Endothelial cell of umbilical vein (primary cell): Measurements from ENCODE around the gene SLC26A3. TPM values are rescaled to one million over a fixed set of nuclear protein-coding genes. Genes with fewer than 3 reads are reported as not detected.

Experiments
- BruUV-seq: library from RNA; stranded (reverse); fragments of 400-500 nt; replicated peaks from 2 replicates; lab custom pipeline; 2021; lab: Mats Ljungman, UMichigan
- CTCF ChIA-PET: fragments of 300-600, 350-600 bp; sonication (Branson Sonifier 250); formaldehyde crosslinking; loops from one replicate; lab custom pipeline; 2021; ENCODE audit warnings: antibody characterized with exemption, inconsistent platforms; lab: Charles Lee
- POLR2A ChIA-PET: fragments of 300-600, 350-600 bp; sonication (Branson Sonifier 250); formaldehyde crosslinking; loops from one replicate; lab custom pipeline; 2021; ENCODE audit warnings: antibody characterized with exemption, inconsistent platforms; lab: Charles Lee
- DNase-seq: peaks from one replicate; pipeline ENCODE4 v3.0.0-alpha.2; 2011; ENCODE audit warnings: low read depth, low spot score
- FAIRE-seq: peaks from 2 replicates; lab custom pipeline; 2011; peaks lifted over from hg19 to GRCh38; lab: Jason Lieb, UNC
- H2AFZ ChIP-seq: 2 replicates; pipeline ENCODE4 v1.6.0; 2012; ENCODE audit warnings: low read depth, low read length, control low read depth, inconsistent platforms
- H3K27ac ChIP-seq: 2 replicates; pipeline ENCODE4 v1.5.1; 2011; ENCODE audit warnings: low read depth, mild to moderate bottlenecking, control low read depth, low read length, moderate library complexity; ENCODE audit not compliant: insufficient read depth
- H3K27me3 ChIP-seq, 2 experiments: 2 replicates each; pipeline versions ENCODE4 v1.6.0 to v1.6.1; 2011; ENCODE audit warnings: low read length in 2 of 2, mixed read lengths in 1 of 2; ENCODE audit not compliant: control insufficient read depth in 2 of 2, insufficient read depth in 2 of 2
- H3K36me3 ChIP-seq, 2 experiments: 2 replicates in 1 of 2; 3 replicates in 1 of 2; pipeline ENCODE4 v1.5.1; 2011; ENCODE audit warnings: low read length in 2 of 2, mild to moderate bottlenecking in 1 of 2, moderate library complexity in 1 of 2; ENCODE audit not compliant: control insufficient read depth in 2 of 2, insufficient read depth in 2 of 2; ENCODE audit errors: extremely low read depth in 1 of 2
- H3K4me1 ChIP-seq: 3 replicates; pipeline ENCODE4 v1.5.1; 2011; ENCODE audit warnings: mild to moderate bottlenecking, low read length; ENCODE audit not compliant: control insufficient read depth, insufficient read depth; ENCODE audit errors: extremely low read depth
- H3K4me2 ChIP-seq: 2 replicates; pipeline ENCODE4 v1.6.1; 2011; ENCODE audit warnings: low read length, control low read depth, mixed read lengths; ENCODE audit not compliant: insufficient read depth
- H3K4me3 ChIP-seq, 3 experiments: fragments of 200-600 bp in 1 of 3; sonication (generic), shearing (Covaris generic) in 1 of 3; replicated peaks in 1 of 3; 2 replicates each; pipeline ENCODE4 v1.5.1; 2011 to 2016; ENCODE audit warnings: control low read depth in 3 of 3, low read length in 3 of 3, mild to moderate bottlenecking in 2 of 3, inconsistent platforms in 1 of 3, low read depth in 1 of 3, moderate library complexity in 1 of 3; ENCODE audit not compliant: insufficient read depth in 1 of 3
- H3K79me2 ChIP-seq: 2 replicates; pipeline ENCODE4 v1.6.0; 2012; ENCODE audit warnings: low read length, inconsistent platforms; ENCODE audit not compliant: control insufficient read depth, insufficient read depth
- H3K9ac ChIP-seq: replicated peaks from 2 replicates; pipeline ENCODE3; 2011; ENCODE audit warnings: low read length, control low read depth; ENCODE audit not compliant: insufficient read depth; ENCODE audit errors: extremely low read depth
- H3K9me1 ChIP-seq: replicated peaks from 3 replicates; pipeline ENCODE4 v1.6.0; 2011; ENCODE audit warnings: mild to moderate bottlenecking, low read length; ENCODE audit not compliant: control insufficient read depth, insufficient read depth; ENCODE audit errors: extremely low read depth
- H3K9me3 ChIP-seq: replicated peaks from 2 replicates; pipeline ENCODE4 v1.5.1; 2012; ENCODE audit warnings: low read length, inconsistent platforms; ENCODE audit not compliant: control insufficient read depth, insufficient read depth
- H4K20me1 ChIP-seq: replicated peaks from 2 replicates; pipeline ENCODE3; 2011; ENCODE audit warnings: mild to moderate bottlenecking, low read length; ENCODE audit not compliant: control insufficient read depth, insufficient read depth; ENCODE audit errors: extremely low read depth
- EZH2 ChIP-seq: IDR thresholded peaks from 2 replicates; pipeline ENCODE4 v1.6.1; 2012; ENCODE audit warnings: borderline replicate concordance, low read depth, mild to moderate bottlenecking, moderate library complexity, low read length, inconsistent platforms; ENCODE audit not compliant: severe bottlenecking
- FOS ChIP-seq: IDR thresholded peaks from 2 replicates; pipeline ENCODE4 v1.6.1; 2011; ENCODE audit warnings: mild to moderate bottlenecking, low read length, moderate library complexity, borderline replicate concordance; ENCODE audit not compliant: insufficient read depth
- GATA2 ChIP-seq: IDR thresholded peaks from 2 replicates; pipeline ENCODE4 v1.7.0; 2011; ENCODE audit warnings: low read depth, mild to moderate bottlenecking, moderate library complexity, mixed read lengths, low read length; ENCODE audit not compliant: insufficient read length, insufficient read depth
- JUN ChIP-seq: IDR thresholded peaks from 2 replicates; pipeline ENCODE4 v1.6.1; 2011; ENCODE audit warnings: borderline replicate concordance, low read depth; ENCODE audit not compliant: insufficient read length, insufficient read depth
- MYC ChIP-seq: IDR thresholded peaks from one replicate; pipeline ENCODE4 v1.6.1; 2011; ENCODE audit warnings: mild to moderate bottlenecking, low read depth, low read length
- POLR2A ChIP-seq: IDR thresholded peaks from 2 replicates; pipeline ENCODE4 v1.6.1; 2012; ENCODE audit warnings: low read depth, mild to moderate bottlenecking, control low read depth, low read length
- POLR2AphosphoS5 ChIP-seq: IDR thresholded peaks from 2 replicates; pipeline ENCODE4 v1.6.1; 2012; ENCODE audit warnings: low read depth, mild to moderate bottlenecking, control low read depth, low read length, moderate library complexity; ENCODE audit not compliant: insufficient read depth
- dilution Hi-C: fragments of 300-500 bp; cut with MboI; formaldehyde crosslinking; loops from one replicate; pipeline ENCODE4 v1.15.0; 2019; ENCODE audit warnings: low sequenced_read_pairs; ENCODE audit not compliant: extremely low pct_ligation_motif_present
- intact Hi-C: fragments of 100-400 bp; cut with micrococcal nuclease; formaldehyde crosslinking; loops from one replicate; pipeline ENCODE4 v1.10.0; 2022
- polyA plus RNA-seq, 4 experiments: library from polyadenylated mRNA; depleted of rRNA in 3 of 4; stranded (reverse) in 3 of 4; unstranded in 1 of 4; fragments of >200 nt; gene quantifications; 2 replicates each; pipeline versions ENCODE4 v1.2.1 to v1.2.3, GENCODE V29; 2011 to 2012; ENCODE audit warnings: missing spikeins in 1 of 4
- total RNA-seq: library from RNA; stranded (reverse); gene quantifications from 2 replicates; pipeline ENCODE4 v1.2.3, GENCODE V29; 2021
- TF ChIP-seq, protein P1 (sequence below), 2 donors: IDR thresholded peaks; 1 replicate in 1 of 2; 2 replicates in 1 of 2; pipeline ENCODE4 v1.5.1; 2011; ENCODE audit warnings: low read length in 2 of 2, mild to moderate bottlenecking in 2 of 2, moderate library complexity in 2 of 2, control low read depth in 1 of 2, inconsistent platforms in 1 of 2, low read depth in 1 of 2; ENCODE audit not compliant: insufficient read depth in 1 of 2; ENCODE audit errors: extremely low read depth in 1 of 2
- TF ChIP-seq, protein P2 (sequence below): IDR thresholded peaks from 2 replicates; pipeline ENCODE4 v1.6.1; 2011; ENCODE audit not compliant: insufficient read depth, insufficient read length

SLC26A3 gene
- total and polyA plus RNA-seq, 2 donors (not counting 3 experiments of a cell fraction or from before 2014, with no cell fraction given): not detected

DNA sequence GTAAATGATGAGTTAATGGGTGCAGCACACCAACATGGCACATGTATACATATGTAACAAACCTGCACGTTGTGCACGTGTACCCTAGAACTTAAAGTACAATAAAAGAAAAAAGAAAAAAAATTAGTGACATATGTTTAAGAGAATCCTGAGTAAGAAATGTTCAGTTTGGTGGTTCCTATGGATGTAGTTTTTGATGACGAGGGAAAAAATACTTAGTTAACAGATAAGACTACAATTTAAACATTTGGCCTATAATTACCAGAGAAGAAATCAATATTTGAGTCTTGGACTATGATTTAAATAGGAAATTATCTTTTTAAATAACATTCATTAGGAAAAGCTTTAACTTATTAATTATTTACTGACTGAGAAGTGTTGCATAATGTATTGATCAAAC lies 39.2 kb upstream of the SLC26A3 start:
- TF ChIP-seq POLR2A: no peak
- TF ChIP-seq, protein P1, sequence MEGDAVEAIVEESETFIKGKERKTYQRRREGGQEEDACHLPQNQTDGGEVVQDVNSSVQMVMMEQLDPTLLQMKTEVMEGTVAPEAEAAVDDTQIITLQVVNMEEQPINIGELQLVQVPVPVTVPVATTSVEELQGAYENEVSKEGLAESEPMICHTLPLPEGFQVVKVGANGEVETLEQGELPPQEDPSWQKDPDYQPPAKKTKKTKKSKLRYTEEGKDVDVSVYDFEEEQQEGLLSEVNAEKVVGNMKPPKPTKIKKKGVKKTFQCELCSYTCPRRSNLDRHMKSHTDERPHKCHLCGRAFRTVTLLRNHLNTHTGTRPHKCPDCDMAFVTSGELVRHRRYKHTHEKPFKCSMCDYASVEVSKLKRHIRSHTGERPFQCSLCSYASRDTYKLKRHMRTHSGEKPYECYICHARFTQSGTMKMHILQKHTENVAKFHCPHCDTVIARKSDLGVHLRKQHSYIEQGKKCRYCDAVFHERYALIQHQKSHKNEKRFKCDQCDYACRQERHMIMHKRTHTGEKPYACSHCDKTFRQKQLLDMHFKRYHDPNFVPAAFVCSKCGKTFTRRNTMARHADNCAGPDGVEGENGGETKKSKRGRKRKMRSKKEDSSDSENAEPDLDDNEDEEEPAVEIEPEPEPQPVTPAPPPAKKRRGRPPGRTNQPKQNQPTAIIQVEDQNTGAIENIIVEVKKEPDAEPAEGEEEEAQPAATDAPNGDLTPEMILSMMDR (IDR thresholded peaks at IDR 0.05; ENCODE audit: extremely low read depth in 1 of 2, insufficient read depth in 1 of 2, low read depth in 1 of 2, low read length in 2 of 2): no peak
- TF ChIP-seq, protein P2, sequence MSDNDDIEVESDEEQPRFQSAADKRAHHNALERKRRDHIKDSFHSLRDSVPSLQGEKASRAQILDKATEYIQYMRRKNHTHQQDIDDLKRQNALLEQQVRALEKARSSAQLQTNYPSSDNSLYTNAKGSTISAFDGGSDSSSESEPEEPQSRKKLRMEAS: no peak
- TF ChIP-seq EZH2: no peak
- no peak for TF ChIP-seq MYC
- no peak for TF ChIP-seq POLR2AphosphoS5
- no peak for TF ChIP-seq FOS
- TF ChIP-seq JUN: no peak
- no peak for TF ChIP-seq GATA2
- Histone ChIP-seq H2AFZ (no peak overlapping the region), H3K27me3 (peaks cover 2 to 14% of the 10 kb centered on the region in 2 experiments), H3K27ac (no peak overlapping the region), H3K79me2 (no peaks in the 10 kb centered on the region), H3K9me3 (no peaks in the 10 kb centered on the region), H3K9ac (no peak overlapping the region), H3K9me1 (no peaks in the 10 kb centered on the region), H3K4me3 (no peak overlapping the region), H3K4me2 (no peak overlapping the region), H3K4me1 (no peaks in the 10 kb centered on the region), H3K36me3 (no peaks in the 10 kb centered on the region), H4K20me1 (no peaks in the 10 kb centered on the region)
- intact Hi-C loops: no loop called here
- dilution Hi-C loops: no loop called here
- BruUV-seq: no TSS peak
- FAIRE-seq (no peak), DNase-seq (no peak)
- ChIA-PET POLR2A (no interaction called here), CTCF (no interaction called here)
